CD4-positive, alpha-beta T cell treated with Interferon alpha-2 for 1 hour (primary cell): Measurements from ENCODE around the gene BBOF1.

Experiments
- DNase-seq, 2 donors: peaks; one replicate each; pipeline ENCODE4 v3.0.0-alpha.2; 2020 to 2022

The BBOF1 gene

DNA sequence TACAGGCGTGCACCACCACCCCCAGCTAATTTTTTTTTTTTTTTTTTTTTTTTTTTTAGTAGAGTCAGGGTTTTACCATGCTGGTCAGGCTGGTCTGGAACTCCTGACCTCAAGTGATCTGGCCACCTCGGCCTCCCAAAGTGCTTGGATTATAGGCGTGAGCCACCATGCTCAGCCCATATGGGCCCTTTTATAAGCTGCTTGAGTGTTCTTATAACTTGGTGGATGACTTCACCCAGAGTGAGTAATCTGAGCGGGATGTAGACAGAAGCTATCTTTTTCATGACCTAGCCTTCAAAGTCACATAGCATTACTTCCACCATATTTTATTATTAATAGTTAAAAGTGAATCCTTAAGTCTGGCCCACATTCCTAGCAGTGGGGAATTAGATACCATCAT is 16.4 kb downstream of the BBOF1 start:
- no peak for DNase-seq

DNA sequence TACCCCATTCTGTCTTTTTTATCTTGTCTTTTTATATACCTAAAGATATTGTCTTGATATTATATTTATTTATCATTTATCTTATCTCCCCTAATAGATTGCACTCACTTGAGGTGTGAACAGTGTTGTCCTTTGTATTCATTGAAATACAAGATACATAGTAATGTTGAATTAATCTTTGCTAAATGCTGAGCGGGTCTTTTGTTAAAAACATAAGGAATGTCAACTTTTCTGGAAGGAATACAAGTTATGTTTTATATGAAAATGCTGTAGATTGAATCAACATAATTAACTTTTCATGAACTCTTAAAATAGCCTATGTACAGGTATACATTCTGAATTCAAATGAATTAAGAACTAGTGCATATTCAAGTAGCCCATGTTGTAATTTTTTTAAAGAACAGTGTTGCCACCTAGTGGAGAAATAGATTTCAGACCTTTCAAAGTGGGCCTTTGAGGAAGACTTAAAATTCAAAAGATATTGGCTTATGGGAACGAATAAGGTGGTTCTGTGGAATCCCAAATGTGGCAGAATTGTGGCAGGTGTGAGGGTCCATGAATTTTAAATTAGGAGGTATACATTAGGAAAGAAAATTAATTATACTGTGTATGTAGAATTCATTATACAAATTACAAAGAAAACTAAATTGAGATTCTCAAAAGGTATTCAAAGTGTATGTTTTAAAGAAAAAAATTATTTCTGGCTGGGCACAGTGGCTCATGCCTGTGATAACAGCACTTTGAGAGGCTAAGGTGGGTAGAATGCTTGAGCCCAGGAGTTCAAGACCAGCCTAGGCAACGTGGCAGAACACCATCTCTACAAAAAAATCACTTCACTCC is 19.1 kb downstream of the BBOF1 start:
- DNase-seq = peak; percentile 2 to 72

DNA sequence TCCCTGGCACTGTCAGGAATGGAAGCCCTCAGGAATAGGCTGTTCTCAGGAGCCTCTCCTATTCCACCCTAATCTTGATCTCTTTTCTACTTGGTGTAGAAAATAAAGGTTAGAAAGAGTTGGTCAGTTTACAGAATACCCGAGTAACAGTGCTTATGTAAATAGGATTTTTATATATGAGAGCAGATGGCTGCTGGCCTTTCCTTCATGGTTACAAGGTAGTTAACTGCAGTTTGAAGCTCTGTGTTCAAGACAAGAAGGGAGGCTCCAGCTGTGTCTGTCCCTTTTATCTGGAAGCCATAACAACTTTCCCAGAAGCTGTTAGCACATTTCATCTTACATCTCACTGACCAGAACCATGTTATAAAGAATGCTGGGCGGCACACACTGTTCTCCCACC is 23.1 kb downstream of the BBOF1 start:
- no peak for DNase-seq

DNA sequence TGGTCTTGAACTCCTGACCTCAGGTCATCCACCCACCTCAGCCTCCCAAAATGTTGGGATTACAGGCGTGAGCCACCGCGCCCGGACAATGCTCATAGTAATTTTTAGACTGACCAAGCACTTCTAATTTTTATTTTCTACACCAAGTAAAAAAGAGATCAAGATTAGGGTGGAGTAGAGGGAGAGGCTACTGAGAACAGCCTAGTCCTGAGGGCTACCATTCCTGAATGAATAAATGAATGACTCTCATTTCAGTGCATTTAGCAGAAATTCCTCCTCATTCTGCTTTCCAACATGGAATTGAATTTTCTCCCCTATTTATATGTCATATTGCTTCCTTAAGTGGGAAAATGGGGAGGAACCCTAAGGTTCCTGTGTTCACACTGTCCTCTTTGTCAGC is 26.4 kb downstream of the BBOF1 start:
- no peak for DNase-seq

DNA sequence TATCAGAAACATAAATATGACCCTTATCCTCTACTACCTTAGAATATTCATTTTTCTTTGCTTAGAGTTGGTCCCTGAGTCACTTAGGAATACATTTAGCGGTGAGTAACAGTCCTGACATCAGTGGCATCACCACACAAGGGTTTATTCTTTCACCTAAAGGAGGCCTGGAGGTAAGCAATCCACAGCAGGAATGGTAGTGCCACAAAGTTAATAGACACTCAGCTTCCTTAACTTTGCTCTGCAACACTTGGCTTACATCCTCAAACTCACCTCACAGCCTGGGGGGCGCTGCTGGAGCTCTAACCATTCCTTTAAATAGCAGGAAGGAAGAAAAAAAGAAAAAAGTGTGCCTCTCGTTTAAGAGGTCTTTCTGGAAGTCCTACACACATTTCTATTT is 29.1 kb downstream of the BBOF1 start:
- no peak for DNase-seq

DNA sequence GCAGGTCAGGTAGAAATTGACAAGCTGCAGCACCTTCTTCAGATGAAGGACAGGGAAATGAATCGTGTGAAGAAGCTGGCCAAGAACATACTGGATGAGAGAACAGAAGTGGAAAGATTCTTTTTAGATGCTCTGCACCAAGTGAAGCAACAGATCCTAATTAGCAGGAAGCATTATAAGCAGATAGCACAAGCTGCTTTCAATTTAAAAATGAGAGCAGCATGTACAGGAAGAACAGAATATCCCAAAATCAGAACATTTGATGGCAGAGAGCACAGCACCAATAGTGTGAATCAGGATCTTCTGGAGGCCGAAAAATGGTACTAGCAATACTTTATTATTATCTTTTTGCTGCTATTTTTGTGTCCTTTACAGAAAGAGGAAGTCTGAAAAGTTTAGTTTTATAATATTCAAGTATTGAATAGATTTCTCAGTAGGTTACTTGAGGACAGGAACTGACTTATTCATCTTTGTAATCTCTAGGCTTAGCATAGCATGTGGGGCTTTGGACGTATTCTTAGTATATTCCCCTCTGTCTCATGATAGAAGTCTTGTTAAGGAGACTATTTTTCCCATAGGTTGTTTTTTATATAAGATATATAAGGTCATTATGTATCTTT is 30.8 kb downstream of the BBOF1 start:
- no peak for DNase-seq

DNA sequence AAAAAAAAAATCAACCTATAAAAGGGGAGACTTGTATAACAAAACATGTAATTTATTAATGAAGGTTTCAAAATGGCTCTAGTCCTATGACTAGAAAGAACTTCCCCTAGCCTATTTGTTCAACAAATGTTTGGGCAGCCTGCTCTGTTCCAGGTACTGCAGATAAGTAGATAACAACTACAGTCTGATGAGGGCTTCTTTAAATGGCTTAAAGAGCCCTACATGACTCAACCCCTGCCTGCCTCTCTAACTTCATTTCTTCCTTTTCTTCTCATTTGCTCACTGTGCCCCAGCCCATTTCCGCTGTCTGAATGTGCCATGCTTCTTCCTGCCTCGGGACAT is 43.6 kb downstream of the BBOF1 start:
- no peak for DNase-seq

DNA sequence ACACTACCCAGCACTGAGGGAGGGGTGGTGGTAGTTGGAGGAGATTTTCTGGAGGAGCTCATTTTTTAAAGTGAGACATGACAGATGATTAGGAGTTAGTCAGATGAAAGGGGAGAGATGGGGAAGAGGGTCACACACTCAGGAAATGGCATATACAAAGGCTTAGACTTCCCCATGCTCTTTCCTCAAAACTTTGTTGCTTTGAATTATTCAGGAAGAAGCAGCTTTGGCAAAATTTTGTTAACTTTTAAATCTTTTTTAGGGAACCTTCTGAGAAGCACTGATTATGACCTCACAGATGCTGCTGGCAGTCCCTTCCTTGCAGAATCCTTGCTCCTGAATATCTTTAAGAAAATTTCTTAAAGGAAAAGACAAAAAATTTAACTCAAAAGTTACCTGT is 45.3 kb downstream of the BBOF1 start:
- no peak for DNase-seq

DNA sequence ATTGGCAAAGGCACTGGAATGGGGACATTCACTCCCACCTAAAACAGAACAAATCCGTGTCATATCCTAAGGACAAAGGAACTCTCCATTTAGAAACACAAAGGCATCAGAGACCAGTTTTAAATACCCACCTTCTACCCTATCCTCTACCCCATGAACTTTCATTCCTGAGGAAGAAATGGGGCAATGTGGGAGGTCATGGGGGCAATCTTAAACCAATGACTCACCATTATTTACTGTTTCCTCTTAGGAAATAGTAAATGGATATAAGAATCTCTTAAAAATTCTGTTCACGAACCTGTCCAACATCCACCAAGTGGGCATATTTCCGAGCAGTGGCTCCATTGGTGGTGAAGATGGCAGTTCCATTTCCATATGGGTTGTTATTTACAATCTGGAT is 45.7 kb downstream of the BBOF1 start:
- DNase-seq = no peak

DNA sequence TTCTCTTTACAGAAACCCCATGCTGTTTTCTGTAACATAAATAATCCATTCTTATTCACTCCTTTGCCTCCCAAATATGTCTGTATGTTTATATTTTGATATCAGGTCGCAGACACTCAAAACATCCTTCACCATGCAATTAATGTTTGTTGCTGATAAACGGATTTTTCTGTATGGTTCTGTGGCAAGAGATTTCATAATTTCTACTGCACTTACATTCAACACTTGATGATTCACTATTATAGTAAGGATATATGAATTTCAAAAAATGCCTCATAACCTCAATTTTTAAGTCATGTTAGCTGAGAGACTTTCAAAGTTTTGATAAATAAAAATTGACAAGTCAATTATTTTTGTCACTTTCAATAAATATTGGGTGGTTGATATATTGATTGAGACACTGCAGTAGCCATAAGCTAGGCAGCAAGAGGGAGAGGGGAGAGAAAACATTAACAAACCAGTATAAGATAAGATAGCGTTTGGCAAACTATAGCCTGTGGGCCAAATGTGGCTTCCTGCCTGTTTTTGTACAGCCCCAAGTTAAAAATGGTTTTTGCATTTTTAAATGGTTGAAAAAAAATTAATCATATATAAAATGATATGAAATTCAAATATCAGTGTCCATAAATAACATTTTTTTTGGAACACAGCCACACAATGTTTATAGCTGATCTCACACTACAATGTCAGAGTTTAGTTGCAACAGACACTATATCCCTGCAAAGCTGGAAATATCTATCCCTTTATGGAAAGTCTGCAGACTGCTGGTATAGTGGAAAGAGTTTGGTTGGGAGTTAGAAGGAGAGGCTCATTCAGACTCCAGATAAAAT is 46.8 kb downstream of the BBOF1 start:
- no peak for DNase-seq

DNA sequence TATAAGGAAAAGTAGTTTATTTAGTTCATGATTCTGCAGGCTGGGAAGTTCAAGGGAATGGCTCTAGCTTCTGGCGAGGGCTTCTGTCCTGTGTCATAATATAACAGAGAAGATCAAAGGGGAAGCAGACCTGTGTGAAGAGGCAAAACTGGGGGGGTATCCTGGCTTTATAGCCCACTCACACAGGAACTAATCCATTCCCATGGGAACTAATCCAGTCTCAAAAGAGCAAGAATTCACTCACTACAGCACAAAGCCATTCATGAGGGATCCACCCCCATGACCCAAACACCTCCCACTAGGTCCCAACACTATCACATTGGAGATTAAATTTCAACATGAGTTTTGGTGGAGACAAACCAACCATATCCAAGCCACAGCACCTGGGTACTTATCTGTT is 58.3 kb downstream of the BBOF1 start:
- no peak for DNase-seq

DNA sequence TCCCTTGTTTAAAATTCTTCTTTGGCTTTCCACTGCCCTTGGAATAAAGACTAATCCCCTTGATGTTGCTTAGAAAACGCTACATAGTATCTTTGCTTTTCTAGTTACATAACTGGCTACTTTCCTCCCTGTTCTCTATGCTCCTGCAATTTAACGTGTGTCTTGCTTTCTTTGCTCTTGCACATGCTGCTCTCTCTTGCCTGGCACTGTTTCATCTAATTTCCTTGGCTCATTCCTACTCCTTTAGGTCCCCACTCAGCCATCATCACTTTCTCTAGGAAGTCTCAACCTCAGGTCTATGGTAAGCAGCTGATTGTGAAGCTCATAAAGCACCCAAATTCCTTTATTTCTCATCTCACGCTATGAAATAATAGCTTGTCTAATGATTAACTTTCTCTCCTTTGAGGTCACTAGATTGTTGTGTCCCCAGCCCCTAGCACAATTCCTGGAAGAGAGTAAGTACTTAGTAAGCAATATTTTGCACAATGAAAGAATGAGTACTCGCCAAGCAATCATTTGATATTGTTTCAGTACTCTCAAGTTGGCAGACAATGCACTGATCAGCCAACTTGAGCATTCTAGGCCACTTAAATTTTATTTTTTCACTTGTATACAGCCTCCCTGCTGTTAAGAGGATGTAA is 61.8 kb downstream of the BBOF1 start:
- DNase-seq = no peak

DNA sequence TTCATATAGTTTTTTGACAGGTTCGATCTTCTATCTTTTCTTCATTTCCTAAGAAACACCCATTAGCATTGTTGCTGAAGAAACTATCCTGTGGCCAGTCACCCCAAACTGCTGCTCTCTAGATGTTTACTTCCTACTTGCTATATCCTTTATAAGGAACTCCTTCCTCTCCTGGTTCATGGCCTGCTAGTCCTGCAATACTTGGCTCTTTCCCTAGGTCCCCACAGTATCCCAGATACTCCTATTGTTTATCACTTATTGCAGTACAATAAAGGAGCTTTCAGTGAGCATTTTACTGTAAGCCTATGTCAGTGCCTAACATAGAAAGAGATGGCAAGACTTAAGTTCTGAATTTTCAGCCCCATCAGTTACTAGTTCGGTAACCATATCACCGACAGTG is 62.3 kb downstream of the BBOF1 start:
- DNase-seq = no peak

DNA sequence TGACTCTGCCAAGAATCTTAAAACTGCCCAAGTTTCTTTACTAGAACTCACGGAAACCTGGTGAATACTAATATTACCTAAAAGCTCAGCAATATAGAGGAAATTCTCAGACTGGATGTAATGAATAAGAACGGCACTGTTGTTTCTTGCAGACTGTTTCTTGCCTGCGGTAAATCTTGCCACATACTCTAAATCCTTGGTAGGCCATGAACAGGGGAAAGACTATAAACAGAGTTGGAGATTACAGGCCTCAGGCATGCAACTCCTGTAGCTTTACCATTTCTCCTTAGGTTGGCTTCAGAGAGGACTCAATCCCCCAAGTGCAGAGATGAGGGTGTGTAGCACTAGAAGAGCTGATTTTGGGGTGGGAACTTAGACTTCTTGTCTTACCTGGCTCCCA is 64.0 kb downstream of the BBOF1 start:
- DNase-seq = no peak

DNA sequence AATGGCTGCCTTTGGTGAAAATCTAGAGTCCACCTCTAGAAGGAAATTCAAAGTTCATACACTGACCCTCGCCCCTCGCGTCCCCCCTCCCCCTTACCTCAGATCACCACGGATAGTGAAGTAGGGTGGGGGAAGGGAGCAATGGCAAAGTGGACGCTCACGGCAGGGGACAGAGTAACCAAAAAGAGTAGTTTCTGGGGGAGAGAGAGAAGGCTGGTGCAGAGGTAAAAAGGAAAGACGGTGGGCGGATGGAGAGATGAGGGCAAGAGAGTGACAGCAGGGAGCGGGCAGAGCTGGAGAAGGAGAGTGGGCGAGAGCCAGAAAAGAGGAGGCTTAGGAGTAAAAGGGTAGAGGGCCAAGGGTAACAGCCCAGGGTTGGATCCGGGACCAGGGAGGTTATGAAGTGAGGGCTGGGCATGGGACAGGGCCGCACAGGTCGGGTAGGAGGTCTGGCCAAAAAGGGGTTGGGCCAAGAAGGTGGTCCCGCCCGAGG is 64.7 kb downstream of the BBOF1 start:
- DNase-seq = no peak

DNA sequence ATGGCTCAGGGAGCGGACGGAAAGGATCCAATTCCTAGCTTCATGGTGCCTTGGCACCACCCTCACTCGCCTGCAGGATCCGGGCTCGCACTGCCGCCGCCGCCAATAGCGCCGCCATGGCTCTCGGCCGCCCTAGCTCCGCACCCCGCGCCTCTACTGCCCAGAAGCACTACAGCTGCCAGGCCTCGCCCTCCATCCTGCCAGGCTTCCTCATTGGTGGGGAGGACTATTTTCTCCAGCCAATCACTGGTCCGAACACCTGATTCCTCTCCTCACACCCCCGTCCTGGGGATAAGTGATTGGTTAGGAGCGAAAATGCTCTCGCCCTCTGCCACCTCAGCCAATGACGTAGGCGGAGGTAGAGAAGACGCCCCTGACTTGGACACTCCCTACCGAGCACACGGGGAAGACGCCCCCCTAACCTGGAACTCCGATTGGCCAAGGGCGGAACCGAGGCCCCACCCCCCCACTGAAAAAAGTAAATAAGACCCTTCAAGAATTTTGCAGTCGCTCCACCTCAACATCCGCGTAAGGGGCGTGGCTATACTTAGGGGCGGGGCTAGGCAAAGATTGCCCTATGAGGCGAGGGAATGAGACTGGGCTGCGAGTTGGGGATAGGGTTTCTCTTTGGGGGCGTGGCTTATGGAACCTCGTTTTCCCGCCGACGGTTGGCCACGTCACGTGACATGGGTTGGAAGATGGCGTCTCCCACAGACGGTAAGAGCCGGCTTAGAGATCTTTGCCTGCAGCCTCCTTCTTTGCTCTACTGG is 65.3 kb downstream of the BBOF1 start, which contains the start of the genes ALDH6A1 and LIN52:
TSS of gene ALDH6A1 (minus strand) at position 177 of the 770 bp plus-strand sequence. CDS start at position 118, 59 bp downstream.
TSS of gene LIN52 (plus strand) at position 680 of the 770 bp plus-strand sequence. CDS start at position 699, 19 bp downstream.
- DNase-seq = peak; percentile 100

DNA sequence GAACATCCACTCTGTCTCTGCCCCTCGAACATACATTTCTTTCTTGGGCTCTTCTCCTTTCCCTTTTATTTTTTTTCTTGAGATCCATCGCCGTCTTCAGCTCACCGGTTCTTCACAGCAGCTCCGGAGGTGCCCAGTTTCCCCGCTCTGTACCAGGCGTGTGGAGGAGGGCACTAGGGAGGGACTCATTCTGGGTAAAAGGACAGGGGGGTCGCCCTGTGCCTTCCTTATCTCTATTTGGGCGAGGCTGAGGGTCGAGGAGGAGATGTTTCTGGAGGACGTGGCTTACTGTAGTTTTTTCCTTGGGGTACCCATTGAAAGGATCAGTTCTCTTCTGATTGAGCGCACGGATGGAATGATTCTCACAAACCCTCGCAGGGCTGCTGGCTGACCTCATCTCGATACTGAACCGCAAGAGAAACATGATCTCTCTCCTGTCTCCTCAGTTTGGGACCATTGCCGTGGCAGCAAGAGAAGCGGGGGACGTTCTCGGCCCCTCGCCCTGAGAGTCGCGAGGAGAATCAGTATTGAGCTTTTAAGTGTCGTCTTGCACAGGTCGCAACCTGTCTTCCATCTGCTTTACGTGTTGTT is 66.0 kb downstream of the BBOF1 start:
- DNase-seq = no peak

DNA sequence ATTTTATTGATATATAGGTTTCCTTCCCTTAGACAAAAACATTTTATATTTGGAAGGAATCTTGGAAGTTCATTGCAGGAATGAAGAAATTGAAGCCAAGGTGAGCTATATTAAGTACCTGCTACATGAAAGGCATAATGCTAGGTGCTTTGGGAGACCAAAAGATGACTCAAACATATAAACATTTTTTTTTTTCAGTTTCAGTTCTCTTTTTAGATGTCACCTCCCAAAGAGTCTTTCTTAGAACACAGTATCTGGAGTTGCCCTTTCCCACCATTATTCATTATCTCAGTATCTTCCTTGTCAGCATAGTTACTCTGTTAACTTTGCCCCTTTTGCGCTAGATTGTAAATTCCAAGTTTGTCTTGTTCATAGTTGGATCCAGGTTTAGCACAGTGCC is 66.7 kb downstream of the BBOF1 start:
- DNase-seq = no peak

DNA sequence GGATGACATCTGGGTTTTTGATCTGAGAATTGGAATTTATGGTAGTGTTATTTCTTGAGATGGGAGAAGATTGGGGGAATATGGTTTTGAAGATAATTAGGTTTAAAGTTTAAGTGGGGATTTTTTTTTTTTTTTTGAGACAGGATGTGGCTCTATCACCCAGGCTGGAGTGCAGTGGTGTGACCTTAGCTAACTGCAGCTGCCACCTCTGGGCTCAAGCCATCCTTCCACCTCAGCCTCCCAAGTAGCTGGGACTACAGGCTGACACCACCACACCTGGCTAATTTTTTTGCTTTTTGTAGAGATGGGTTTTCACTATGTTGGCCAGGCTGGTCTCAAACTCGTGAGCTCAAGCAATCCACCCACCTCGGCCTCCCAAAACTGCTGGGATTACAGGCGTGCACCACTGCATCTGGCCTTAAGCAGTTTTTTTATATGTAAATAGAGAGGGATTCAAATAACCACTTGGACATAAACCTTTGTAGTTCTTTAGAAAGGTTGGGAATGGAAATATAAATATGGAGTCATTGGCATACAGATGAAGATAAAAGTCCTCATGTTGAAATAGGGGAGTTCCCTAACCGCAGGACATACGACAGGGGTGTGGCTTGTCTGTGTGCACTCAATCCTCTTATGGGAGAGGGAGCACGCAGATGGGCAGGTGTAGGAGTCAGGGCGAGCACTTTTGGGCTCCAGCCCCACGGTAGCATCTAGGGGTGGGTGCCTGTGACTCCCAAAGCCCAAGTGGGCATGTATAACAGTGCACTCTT is 70.3 kb downstream of the BBOF1 start:
- no peak for DNase-seq

DNA sequence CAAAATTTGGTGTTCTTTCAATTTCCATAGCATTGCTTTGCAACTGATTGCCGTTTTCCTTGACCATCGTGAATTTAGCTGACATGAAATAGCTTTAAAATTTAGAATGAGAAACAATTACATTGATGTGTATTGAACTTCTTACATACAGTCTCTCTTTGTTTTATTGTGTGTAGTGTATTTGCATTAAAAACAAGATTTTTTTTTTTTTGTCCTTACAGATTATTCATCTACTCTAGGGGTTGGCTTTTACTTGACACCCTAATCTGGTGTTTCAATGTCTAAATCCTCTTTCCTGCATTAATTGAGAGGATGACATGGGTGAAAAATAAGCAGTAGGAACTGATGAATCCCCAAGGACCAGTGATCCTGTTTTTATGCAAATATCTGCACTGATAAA is 86.2 kb downstream of the BBOF1 start:
- no peak for DNase-seq

DNA sequence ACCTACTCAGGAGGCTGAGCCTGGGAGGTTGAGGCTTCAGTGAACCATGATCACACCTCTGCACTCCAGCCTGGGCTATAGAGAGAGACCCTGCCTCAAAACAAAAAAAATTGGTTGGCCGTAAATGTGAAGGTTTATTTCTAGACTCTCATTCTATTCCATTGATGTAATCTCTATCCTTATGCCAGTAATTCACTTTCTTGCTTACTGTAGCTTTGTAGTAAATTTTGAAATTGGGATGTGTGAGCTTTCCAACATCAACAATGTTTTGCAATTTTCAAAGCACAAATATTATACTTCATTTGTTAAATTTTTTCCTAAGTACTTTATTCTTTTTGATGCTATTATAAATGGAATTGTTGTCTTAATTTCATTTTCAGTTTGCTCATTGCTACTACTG is 90.2 kb downstream of the BBOF1 start:
- no peak for DNase-seq
